Stimulated activated effector memory CD8-positive, alpha-beta T cell treated with anti-CD3 and anti-CD28 coated beads, Interleukin-12 subunit alpha, Interleukin-12 subunit beta, amount 100 ng/mL, for 72 hours (primary cell): ENCODE results near the gene PRR5.
"Not testable (repeated sequence)": the region's sequence is repeated elsewhere in the genome, so short reads cannot be mapped to it uniquely, and the experiment has no call there.

Experiments used
- ATAC-seq: fragments of 150-1000 bp; cut with Tn5 transposase; 2 replicates; pipeline ENCODE4 v1.10.0; 2021
- DNase-seq, 2 donors: peaks; one replicate each; pipeline ENCODE4 v3.0.0; 2021 to 2022; ENCODE audit warnings: low spot score in 2 of 2
- H3K27ac Mint-ChIP-seq: one replicate; pipeline ENCODE4 v1.8.0; 2022; ENCODE audit warnings: mild to moderate bottlenecking, mixed read lengths
- H3K36me3 Mint-ChIP-seq: one replicate; pipeline ENCODE4 v1.8.0; 2022; ENCODE audit warnings: mild to moderate bottlenecking, mixed read lengths
- H3K4me1 Mint-ChIP-seq: one replicate; pipeline ENCODE4 v1.8.0; 2022; ENCODE audit warnings: mixed read lengths
- H3K4me3 Mint-ChIP-seq: one replicate; pipeline ENCODE4 v1.8.0; 2022; ENCODE audit warnings: mild to moderate bottlenecking, mixed read lengths
- H3K9me3 Mint-ChIP-seq: one replicate; pipeline ENCODE4 v1.8.0; 2022; ENCODE audit warnings: mixed read lengths

PRR5 gene

DNA sequence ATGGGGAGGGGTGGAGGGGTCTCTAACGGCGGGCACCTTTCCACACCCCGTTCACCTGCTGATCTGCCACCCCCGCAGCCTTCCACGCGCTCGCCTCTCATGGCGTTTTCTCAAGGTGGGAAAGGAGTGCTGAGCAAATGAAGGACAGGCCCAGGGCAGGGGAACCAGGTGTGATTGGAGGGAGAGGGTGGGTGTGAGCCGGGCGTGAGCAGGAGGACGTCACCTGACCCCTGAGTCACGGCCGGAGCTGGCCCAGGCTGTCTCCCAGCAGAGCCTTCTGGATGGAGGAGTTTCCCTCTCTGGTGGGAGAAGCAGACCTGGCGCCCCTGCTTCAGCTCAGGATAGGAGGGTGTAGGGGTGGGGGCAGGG, 36.3 kb downstream of the PRR5 start:
- Mint-ChIP-seq H3K36me3 (peaks cover 20% of the 10 kb centered on the region), H3K9me3 (no peaks in the 10 kb centered on the region), H3K4me1 (peaks cover 9% of the 10 kb centered on the region), H3K4me3 (no peak overlapping the region), H3K27ac (peak overlapping the region; percentile 54)
- DNase-seq (no peak), ATAC-seq (no peak)

DNA sequence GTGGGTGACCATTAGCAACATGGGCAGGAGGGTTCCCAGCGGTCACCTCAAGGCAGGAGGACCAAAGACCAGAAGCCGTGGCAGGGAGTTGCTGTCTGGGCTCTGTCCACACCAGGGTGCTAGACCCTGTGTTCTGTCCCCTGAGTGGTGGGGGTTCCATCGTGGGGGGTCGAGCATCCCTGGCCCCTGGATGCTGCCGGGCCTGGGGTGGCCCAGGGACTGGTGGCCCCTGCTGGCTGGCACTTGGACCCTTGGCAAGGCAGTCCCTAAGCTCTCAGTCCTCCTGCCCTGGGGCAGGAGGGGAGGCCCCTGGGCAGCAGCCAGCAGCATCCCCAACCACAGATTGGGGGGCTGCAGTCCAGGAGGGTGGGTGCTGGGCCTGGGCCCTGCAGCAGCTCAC, 37.0 kb downstream of the PRR5 start:
- peak overlapping the region; percentile 54 for H3K27ac Mint-ChIP-seq
- H3K4me3 Mint-ChIP-seq = no peak overlapping the region
- H3K4me1 Mint-ChIP-seq = peaks cover 9% of the 10 kb centered on the region
- peaks cover 20% of the 10 kb centered on the region for H3K36me3 Mint-ChIP-seq
- DNase-seq (no peak), ATAC-seq (no peak)
- no peaks in the 10 kb centered on the region for H3K9me3 Mint-ChIP-seq

DNA sequence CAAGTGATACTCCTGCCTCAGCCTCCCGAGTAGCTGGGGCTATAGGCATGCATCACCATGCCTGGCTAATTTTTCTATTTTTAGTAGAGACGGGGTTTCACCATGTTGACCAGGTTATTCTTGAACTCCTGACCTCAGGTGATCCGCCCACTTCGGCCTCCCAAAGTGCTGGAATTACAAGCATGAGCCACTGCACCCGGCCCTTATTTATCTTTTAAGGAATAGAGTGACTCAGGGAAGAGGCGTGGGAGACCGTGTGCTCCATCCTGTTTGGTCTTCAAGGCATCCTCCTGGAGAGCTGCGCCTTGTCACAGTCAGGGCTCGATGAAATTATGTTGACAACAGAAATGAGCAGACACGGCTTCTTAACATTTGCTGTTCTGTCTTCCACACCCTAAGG, 37.7 kb downstream of the PRR5 start:
- not testable (repeated sequence) for ATAC-seq, H3K27ac Mint-ChIP-seq, H3K4me1 Mint-ChIP-seq, H3K4me3 Mint-ChIP-seq, DNase-seq, H3K9me3 Mint-ChIP-seq
- H3K36me3 Mint-ChIP-seq = peaks cover 20% of the 10 kb centered on the region

DNA sequence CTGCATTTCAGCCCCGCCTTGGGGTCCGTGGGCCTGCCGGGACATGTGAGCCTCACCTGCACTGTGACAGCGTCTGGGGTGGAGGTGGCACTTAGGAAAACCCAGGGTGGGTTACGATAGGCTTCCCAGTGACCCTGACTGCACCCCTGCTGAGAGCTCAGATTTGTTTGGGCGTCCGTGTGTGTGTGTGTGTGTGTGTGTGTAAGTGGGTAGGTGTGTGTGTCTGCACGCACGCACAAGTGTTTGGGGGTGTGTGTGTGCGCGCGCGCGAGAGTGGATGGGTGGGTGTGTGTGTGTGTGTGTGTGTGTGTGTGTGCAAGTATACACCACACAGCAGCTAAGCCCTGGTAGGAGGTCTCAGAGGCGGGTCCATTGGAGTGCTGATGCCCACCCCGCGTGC, 38.3 kb downstream of the PRR5 start:
- no peak for ATAC-seq
- peak overlapping the region; percentile 72 for H3K27ac Mint-ChIP-seq

DNA sequence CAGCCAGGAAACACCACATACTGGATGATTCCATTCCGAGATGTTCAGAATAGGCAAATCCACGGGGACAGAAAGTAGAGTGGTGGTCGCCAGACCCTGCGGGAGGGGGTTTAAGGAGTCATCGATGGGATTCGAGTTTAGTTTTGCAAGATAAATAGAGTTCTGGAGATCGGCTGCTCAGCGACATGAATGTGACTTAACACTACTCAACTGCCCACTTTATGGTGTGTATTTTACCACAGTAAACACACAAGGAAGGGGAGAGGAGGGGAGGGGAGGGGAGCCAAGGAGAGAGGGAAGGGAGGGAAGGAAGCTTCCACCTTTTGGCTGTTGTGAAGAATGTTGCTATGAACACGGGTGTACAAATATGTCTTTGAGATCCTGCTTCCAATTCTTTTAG, 39.9 kb downstream of the PRR5 start:
- H3K36me3 Mint-ChIP-seq = peaks cover 14% of the 10 kb centered on the region
- no peak overlapping the region for H3K27ac Mint-ChIP-seq
- ATAC-seq (no peak), DNase-seq (no peak)
- H3K4me1 Mint-ChIP-seq = no peaks in the 10 kb centered on the region
- H3K4me3 Mint-ChIP-seq = no peak overlapping the region
- H3K9me3 Mint-ChIP-seq = no peaks in the 10 kb centered on the region

More for the DNA sequence above, 38.3 kb downstream of the PRR5 start:
- peaks cover 9% of the 10 kb centered on the region for H3K4me1 Mint-ChIP-seq
- no peak for DNase-seq
- H3K9me3 Mint-ChIP-seq = no peaks in the 10 kb centered on the region
- H3K36me3 Mint-ChIP-seq = peaks cover 20% of the 10 kb centered on the region
- H3K4me3 Mint-ChIP-seq = no peak overlapping the region

DNA sequence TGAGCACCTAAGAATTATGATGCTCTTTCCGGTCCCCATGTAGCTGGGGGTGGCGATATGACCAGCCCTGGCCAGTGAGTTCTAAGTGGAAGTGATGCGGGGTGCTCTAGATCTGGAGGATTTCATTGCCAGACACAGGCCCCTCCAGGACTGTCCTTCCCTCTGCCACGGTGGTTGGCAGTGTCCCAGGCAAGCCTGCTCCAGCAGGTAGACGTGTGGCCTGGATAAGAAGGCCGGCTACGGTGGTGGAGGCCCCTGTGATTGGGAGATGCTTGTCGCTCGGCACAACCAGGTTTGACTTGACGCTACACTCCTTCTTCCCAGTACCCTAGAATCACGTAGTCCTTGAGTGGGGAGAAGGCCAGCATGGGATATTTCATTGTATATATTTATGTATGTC, 41.2 kb downstream of the PRR5 start:
- Mint-ChIP-seq H3K36me3 (peaks cover 12% of the 10 kb centered on the region), H3K27ac (no peak overlapping the region)

DNA sequence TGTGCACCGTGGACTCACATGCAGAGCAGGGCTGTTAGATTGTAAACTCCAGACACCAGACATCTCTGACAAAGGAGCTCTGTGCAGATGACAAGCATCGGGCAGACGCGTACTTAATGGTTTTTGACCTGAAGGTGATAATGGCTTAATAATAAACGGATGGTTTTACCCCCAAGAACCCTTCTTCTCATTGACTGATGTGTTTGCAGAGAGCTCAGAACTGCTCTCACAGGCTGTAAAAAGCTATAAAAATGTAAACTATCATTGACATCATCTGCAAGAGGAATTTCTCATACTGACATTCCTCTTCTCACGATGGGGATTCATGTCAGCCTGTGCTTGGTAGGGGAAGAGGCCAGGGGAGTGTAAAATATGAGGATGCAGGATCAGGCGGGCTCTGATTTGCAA, 41.8 kb downstream of the PRR5 start:
- H3K4me1 Mint-ChIP-seq = no peaks in the 10 kb centered on the region
- no peak overlapping the region for H3K4me3 Mint-ChIP-seq
- H3K9me3 Mint-ChIP-seq = no peaks in the 10 kb centered on the region
- peaks cover 7% of the 10 kb centered on the region for H3K36me3 Mint-ChIP-seq
- no peak overlapping the region for H3K27ac Mint-ChIP-seq
- DNase-seq (no peak), ATAC-seq (no peak)

More for the DNA sequence above, 41.2 kb downstream of the PRR5 start:
- DNase-seq = no peak
- Mint-ChIP-seq H3K4me1 (no peaks in the 10 kb centered on the region), H3K4me3 (no peak overlapping the region), H3K9me3 (no peaks in the 10 kb centered on the region)
- no peak for ATAC-seq

DNA sequence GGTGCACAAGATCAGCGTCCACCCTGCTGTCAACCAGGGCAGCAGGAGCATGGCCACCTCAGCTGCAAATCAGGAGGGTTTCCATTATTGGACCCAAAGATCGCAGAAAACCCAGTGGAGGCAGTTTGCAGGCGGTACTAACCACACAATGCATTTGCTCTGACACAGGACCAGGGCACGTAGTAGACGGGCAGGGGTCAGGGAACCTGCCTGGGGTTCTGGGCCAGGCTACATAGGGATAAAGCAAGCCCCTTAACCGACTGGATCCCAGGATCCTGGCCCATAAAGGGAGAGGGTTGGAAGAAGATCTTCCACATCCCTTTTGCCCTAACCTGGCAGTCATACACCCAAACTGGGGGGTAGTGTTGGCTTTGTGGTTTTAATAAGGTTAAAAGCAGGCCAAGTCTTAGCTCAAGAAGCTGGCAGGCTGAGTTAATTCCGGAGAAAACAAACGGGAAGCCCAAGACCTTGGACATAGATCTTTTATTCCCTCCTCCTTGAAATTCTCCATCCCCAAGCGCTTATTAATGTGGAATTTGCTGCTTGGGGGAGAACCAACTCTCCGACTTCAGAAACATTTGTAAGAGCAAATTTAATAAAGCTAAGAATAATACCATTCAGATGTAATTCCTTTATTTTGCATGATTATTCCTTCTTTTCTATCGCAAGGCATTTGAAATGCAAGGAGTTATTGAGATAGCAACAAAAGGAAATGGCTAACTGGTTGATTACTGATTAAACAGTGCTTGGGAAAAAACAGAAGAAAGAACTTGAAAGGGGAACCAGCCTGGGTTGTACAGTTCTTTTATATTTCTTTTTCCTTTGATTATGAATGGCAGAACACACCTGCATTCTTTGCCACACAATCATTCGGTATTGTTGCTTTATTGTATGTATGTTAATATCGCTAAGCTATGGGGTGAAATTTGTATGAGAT, 44.1 kb downstream of the PRR5 start:
- Mint-ChIP-seq H3K9me3 (no peaks in the 10 kb centered on the region), H3K4me3 (no peak overlapping the region), H3K4me1 (no peaks in the 10 kb centered on the region), H3K36me3 (no peaks in the 10 kb centered on the region), H3K27ac (no peak overlapping the region)
- ATAC-seq = no peak
- no peak for DNase-seq

DNA sequence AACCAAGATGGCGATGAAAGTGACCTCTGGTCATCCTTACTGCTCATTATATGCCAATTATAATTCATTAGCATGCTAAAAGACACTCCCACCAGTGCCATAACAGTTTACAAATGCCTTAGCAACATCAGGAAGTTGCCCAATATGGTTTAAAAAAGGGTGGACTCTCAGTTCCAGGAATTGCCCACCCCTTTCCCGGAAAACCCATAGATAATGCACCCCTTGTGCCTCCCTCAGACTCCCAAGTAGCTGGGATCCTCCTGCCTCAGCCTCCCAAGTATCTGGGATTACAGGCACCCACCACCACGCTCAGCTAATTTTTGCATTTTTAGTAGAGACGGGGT, 45.8 kb downstream of the PRR5 start:
- not testable (repeated sequence) for H3K4me3 Mint-ChIP-seq, H3K9me3 Mint-ChIP-seq, H3K27ac Mint-ChIP-seq, H3K4me1 Mint-ChIP-seq, ATAC-seq, H3K36me3 Mint-ChIP-seq, DNase-seq

DNA sequence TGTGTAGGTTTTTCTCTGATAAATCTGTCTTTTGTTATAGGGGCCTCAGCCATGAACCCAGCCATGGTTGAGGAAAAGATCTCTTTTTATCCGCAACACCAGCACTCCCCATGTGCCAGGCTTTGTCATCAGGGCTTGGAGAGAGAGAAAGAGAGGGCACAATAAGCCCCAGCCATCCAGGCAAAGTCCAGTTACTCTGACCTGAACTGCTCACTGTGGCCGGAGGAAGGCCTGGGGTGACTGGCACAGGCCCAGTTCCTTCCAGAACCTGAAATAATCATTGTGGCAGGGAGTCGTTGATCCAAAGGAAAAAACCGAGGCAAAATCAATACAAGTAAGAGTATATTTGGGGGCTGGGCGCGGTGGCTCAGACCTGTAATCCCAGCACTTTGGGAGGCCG, 46.5 kb downstream of the PRR5 start:
- Mint-ChIP-seq H3K36me3 (no peaks in the 10 kb centered on the region), H3K9me3 (no peaks in the 10 kb centered on the region), H3K27ac (no peak overlapping the region), H3K4me3 (no peak overlapping the region), H3K4me1 (peaks cover 9% of the 10 kb centered on the region)
- no peak for ATAC-seq
- DNase-seq = no peak

DNA sequence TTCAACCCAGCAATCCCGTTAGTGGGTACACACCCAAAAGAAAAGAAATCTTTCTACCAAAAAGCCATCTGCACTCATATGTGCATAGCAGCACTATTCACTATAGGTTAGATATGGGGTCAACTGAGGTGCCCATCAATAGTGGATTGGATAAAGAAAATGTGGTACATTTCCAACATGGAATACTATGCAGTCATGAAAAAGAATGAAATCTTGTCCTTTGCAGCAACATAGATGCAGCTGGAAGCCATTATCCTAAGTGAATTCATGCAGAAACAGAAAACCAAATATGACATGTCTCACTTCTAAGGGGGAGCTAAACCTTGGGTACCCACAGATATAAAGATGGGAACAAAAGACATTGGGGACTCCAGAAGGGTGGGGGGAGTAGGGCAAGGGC, 48.5 kb downstream of the PRR5 start:
- H3K9me3 Mint-ChIP-seq = no peaks in the 10 kb centered on the region
- ATAC-seq = no peak
- DNase-seq = no peak
- no peaks in the 10 kb centered on the region for H3K36me3 Mint-ChIP-seq
- peaks cover 9% of the 10 kb centered on the region for H3K4me1 Mint-ChIP-seq
- no peak overlapping the region for H3K4me3 Mint-ChIP-seq
- no peak overlapping the region for H3K27ac Mint-ChIP-seq

DNA sequence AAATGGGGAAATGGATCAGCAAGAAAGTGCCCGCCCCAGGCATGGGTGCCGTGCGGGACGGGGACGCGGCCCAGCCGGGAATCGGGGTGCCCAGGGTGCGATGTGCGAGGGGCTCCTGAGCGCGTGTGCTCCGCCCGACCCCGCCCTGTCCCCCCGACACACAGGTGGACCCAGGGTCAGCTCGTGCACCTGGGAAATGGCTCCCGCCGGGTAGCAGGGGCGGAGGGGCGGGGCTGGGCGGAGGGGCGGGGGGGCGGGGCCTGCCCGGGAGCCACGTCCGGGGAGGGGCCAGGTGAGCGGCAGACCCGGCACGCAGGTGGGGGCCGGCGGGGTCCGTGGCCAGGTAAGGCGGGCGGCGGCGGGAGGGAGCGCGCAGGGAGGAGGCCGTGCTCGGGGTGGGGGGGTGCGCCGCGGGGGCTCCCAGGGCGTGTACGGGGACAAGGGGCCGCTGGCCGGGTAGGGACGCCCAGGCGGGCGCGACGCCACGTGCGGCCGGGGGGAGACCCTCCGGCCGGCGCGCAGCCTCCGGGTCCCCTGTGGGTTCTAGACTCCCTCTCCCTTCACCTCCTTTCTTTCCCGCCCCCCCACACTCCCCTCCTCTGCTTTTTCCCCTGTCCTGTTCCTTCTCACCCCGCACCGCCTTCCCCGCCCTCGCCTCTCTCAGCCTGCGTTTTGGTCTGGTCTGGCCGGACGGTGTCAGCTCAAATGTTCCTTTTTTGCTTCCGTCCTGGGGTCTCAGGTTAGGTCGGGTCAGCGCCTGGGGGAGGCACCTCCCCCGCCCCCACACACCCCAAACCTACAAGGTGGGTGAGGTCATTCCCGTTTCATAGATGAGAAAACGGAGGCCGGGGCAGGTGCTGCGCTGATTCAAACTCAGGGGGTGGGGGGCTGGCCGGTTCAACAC, 50.5 kb downstream of the PRR5 start, which contains the start of gene ARHGAP8:
Gene ARHGAP8, plus strand, starts transcription at position 291 of the 904 bp plus-strand sequence. CDS start 33,953 bp downstream, outside the sequence.
- Mint-ChIP-seq H3K9me3 (no peaks in the 10 kb centered on the region), H3K27ac (no peak within 1 kb of the TSS), H3K36me3 (no peaks in the 10 kb centered on the region), H3K4me1 (peaks cover 9% of the 10 kb centered on the region), H3K4me3 (peak within 1 kb of the TSS; percentile 63)
- DNase-seq (no peak), ATAC-seq (no peak)

DNA sequence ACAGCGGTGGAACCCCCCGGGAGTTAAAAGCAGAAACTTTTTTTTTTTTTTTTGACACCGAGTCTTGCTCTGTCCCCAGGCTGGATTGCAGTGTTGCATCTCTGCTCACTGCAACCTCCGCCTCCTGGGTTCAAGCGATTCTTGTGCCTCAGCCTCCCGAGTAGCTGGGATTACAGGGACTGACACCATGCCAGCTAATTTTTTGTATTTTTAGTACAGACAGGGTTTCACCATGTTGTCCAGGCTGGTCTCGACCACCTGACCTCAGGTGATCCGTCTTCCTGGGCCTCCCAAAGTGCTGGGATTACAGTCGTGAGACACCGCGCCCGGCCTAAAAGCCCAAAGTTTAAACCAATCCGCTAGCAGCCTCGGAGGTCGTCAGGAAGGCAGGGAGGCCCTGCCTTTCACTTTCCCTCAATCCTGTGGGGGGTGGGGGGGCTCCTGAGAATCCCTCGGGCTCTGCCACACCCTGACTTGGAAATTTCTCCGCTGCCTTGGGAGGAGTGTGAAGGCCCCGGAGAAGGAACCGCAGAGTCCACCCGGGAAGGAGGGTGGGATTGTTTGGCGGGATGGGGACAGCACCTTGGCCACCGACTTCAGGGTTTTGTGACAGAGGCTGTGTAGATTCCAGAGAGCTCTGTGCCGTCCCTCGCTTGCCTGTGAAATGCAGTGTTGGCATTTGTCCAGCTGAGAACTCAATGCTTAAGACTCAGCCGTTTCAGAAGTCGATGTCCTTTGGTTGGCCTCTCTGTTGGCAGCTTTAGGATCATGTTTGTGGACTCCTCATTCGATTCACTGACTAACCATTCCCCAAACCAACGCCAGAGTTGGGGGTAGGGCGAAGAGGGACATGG, 51.4 kb downstream of the PRR5 start:
- ATAC-seq = no peak
- Mint-ChIP-seq H3K27ac (no peak overlapping the region), H3K4me1 (peaks cover 10% of the 10 kb centered on the region), H3K9me3 (no peaks in the 10 kb centered on the region), H3K4me3 (peak overlapping the region; percentile 63), H3K36me3 (no peaks in the 10 kb centered on the region)
- DNase-seq = no peak

DNA sequence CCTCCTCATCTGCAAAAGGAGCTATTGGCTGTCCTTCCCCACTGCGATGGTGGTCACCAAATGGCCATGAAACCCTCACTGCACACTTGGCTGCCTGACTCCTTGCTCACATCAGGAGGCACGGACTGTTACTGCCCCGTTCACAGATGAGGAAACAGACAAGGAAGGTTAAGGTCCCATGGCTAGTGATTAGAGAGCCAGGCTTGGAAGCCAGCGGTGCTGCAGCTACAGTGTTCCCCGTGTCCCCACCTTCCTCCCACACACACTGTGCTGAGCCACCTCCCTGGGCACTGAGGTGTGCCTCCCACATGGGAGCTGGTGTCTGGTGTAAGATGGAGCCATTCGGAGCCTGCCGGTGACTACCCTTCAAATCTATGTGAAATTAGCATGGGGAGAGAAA, 53.0 kb downstream of the PRR5 start:
- Mint-ChIP-seq H3K9me3 (no peaks in the 10 kb centered on the region), H3K4me3 (no peak overlapping the region), H3K36me3 (no peaks in the 10 kb centered on the region), H3K27ac (no peak overlapping the region), H3K4me1 (peaks cover 16% of the 10 kb centered on the region)
- ATAC-seq (no peak), DNase-seq (no peak)

DNA sequence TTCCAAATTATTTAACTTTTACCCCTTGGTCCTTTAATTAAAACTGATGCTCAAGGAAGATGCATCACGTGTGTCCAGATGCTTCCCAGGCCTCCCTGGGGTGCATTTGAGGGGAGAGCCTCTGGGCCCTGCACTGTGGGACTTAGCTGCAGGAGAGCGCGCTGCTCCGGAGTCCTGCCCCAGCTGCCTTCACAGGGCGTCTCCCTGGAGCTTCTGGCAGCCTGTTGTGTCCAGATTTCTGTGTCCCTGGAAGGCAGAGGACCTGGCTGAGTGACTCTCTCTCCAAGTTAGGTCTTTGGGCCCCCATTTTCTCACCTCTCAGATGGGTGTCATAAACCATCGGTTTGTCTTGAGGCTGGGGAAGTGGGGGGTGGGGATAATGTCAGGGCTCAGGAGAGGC, 53.4 kb downstream of the PRR5 start:
- Mint-ChIP-seq H3K27ac (no peak overlapping the region), H3K4me3 (no peak overlapping the region), H3K9me3 (no peaks in the 10 kb centered on the region), H3K4me1 (peaks cover 16% of the 10 kb centered on the region), H3K36me3 (no peaks in the 10 kb centered on the region)
- DNase-seq (no peak), ATAC-seq (no peak)
